ENCODE results near the gene CABP7. TPM values are rescaled to one million over a fixed set of nuclear protein-coding genes. Genes with fewer than 3 reads are reported as not detected.

Gene CABP7
- total and polyA plus RNA-seq, 2 of the 13 experiments (the other 11 are each of a cell fraction or from before 2014, with no cell fraction given): 0.08 TPM; not detected in 1

- TF ChIP-seq ZBTB33 (CRISPR knock-in tag; IDR thresholded peaks at IDR 0.05) (peak; percentile 94), STAG1 (CRISPR knock-in tag; IDR thresholded peaks at IDR 0.05) (peak; percentile 85), ZFP1 (CRISPR knock-in tag; IDR thresholded peaks at IDR 0.05) (no peak), SMC3 (IDR thresholded peaks at IDR 0.05; ENCODE audit: low read length) (peak; percentile 67), RAD21 (CRISPR knock-in tag; IDR thresholded peaks at IDR 0.05) (peak; percentile 61), CTCF (CRISPR knock-in tag; IDR thresholded peaks at IDR 0.05) (peak; percentile 84), KLF11 (CRISPR knock-in tag; IDR thresholded peaks at IDR 0.05) (no peak), HOMEZ (CRISPR knock-in tag; IDR thresholded peaks at IDR 0.05; ENCODE audit: low read depth) (no peak), ZBTB38 (CRISPR knock-in tag; IDR thresholded peaks at IDR 0.05) (peak; percentile 35; the same call in 1 of the 2 replicates), ZNF34 (CRISPR knock-in tag; IDR thresholded peaks at IDR 0.05; ENCODE audit: borderline replicate concordance) (no peak), ZFP62 (CRISPR knock-in tag; IDR thresholded peaks at IDR 0.05) (no peak)
Measured at GRCh38 chr22:29689880-29690213, 30.0 kb upstream of the CABP7 start (continued).
